Liver (tissue), 9 donors: ENCODE data around the gene RAB13. TPM values are rescaled to one million over a fixed set of nuclear protein-coding genes. Genes with fewer than 3 reads are reported as not detected.

Experiments
- DNase-seq: peaks from one replicate; pipeline ENCODE4 v3.0.0-alpha.2; 2017; ENCODE audit warnings: low spot score
- H3K27ac ChIP-seq, 2 donors: one replicate each; pipeline ENCODE4 v1.7.0; 2013; ENCODE audit warnings: inconsistent platforms in 2 of 2, low read length in 2 of 2, control low read depth in 1 of 2, low read depth in 1 of 2, mild to moderate bottlenecking in 1 of 2
- H3K27me3 ChIP-seq, 4 donors: one replicate each; pipeline versions ENCODE4 v1.6.1 to v1.7.0; 2013; ENCODE audit warnings: low read length in 3 of 4, inconsistent platforms in 1 of 4, mild to moderate bottlenecking in 1 of 4, moderate library complexity in 1 of 4; ENCODE audit not compliant: control insufficient read depth in 4 of 4, insufficient read depth in 4 of 4
- H3K36me3 ChIP-seq, 4 donors: one replicate each; pipeline versions ENCODE4 v1.6.1 to v1.7.0; 2013; ENCODE audit warnings: low read length in 3 of 4, mild to moderate bottlenecking in 3 of 4, low read depth in 1 of 4, moderate library complexity in 1 of 4; ENCODE audit not compliant: control insufficient read depth in 4 of 4, insufficient read depth in 3 of 4
- H3K4me1 ChIP-seq, 4 donors: one replicate each; pipeline versions ENCODE4 v1.6.1 to v1.7.0; 2013; ENCODE audit warnings: low read length in 3 of 4, mild to moderate bottlenecking in 3 of 4, moderate library complexity in 1 of 4; ENCODE audit not compliant: control insufficient read depth in 4 of 4, insufficient read depth in 4 of 4
- H3K4me3 ChIP-seq, 3 donors: one replicate each; pipeline versions ENCODE4 v1.6.1 to v1.7.0; 2013; ENCODE audit warnings: low read length in 3 of 3, control low read depth in 1 of 3, low read depth in 1 of 3, mild to moderate bottlenecking in 1 of 3
- H3K9ac ChIP-seq, 2 donors: one replicate each; pipeline ENCODE4 v1.7.0; 2013; ENCODE audit warnings: low read length in 2 of 2, mild to moderate bottlenecking in 2 of 2, moderate library complexity in 2 of 2, control low read depth in 1 of 2, low read depth in 1 of 2
- H3K9me3 ChIP-seq, 4 donors: one replicate each; pipeline versions ENCODE4 v1.6.1 to v1.7.0; 2013; ENCODE audit warnings: low read length in 3 of 4; ENCODE audit not compliant: control insufficient read depth in 4 of 4
- EGR1 ChIP-seq, 2 donors: IDR thresholded peaks; 2 replicates each; pipeline ENCODE4 v1.6.1; 2016 to 2018; ENCODE audit warnings: antibody characterized with exemption in 2 of 2, low read depth in 2 of 2
- FOXA1 ChIP-seq: IDR thresholded peaks from 2 replicates; pipeline ENCODE4 v1.6.1; 2016; ENCODE audit warnings: antibody characterized with exemption
- FOXA2 ChIP-seq: IDR thresholded peaks from 2 replicates; pipeline ENCODE4 v1.6.1; 2016; ENCODE audit warnings: antibody characterized with exemption
- GABPA ChIP-seq, 2 donors: IDR thresholded peaks in 1 of 2; conservative IDR thresholded peaks in 1 of 2; 2 replicates each; pipeline ENCODE4 v1.6.1; 2016; ENCODE audit warnings: antibody characterized with exemption in 2 of 2, mild to moderate bottlenecking in 1 of 2, moderate library complexity in 1 of 2
- HNF4G ChIP-seq: IDR thresholded peaks from 2 replicates; pipeline ENCODE4 v1.6.1; 2016; ENCODE audit warnings: antibody characterized with exemption
- NR2F2 ChIP-seq: IDR thresholded peaks from 2 replicates; pipeline ENCODE4 v1.6.1; 2016; ENCODE audit warnings: antibody characterized with exemption
- RXRA ChIP-seq, 2 donors: IDR thresholded peaks; 2 replicates each; pipeline ENCODE4 v1.6.1; 2017 to 2018; ENCODE audit warnings: antibody characterized with exemption in 2 of 2, mild to moderate bottlenecking in 1 of 2
- SP1 ChIP-seq: IDR thresholded peaks from 2 replicates; pipeline ENCODE4 v1.6.1; 2018; ENCODE audit warnings: antibody characterized with exemption, mild to moderate bottlenecking
- TAF1 ChIP-seq: conservative IDR thresholded peaks from 2 replicates; pipeline ENCODE4 v1.6.1; 2016; ENCODE audit warnings: antibody characterized with exemption, mild to moderate bottlenecking
- YY1 ChIP-seq: IDR thresholded peaks from 2 replicates; pipeline ENCODE4 v1.6.1; 2016; ENCODE audit warnings: antibody characterized with exemption, mild to moderate bottlenecking
- WGBS: extraction: QIAGEN DNeasy Blood & Tissue Kit; methylation state at CpG from one replicate; pipeline ENCODE4 v1.1.7; 2013; 5-methylcytosine and 5-hydroxymethylcytosine counted together
- polyA plus RNA-seq, 2 donors: library from polyadenylated mRNA; stranded (reverse) in 1 of 2; unstranded in 1 of 2; fragments of 200-250 nt in 1 of 2; fragments of >200 nt in 1 of 2; fragmentation: Nextera tagmentation in 1 of 2; extraction: Ambion mirVana in 1 of 2; gene quantifications; one replicate each; pipeline versions ENCODE4 v1.2.1 to v1.2.3, GENCODE V29; 2013 to 2015
- total RNA-seq, 2 donors: library from RNA; depleted of rRNA; stranded (reverse); fragments of >200 nt; gene quantifications; one replicate each; pipeline ENCODE4 v1.2.3, GENCODE V29; 2014
- TF ChIP-seq, protein P1 (sequence below): IDR thresholded peaks from 2 replicates; pipeline ENCODE4 v1.6.1; 2016; ENCODE audit warnings: antibody characterized with exemption
- TF ChIP-seq, protein P2 (sequence below): IDR thresholded peaks from 2 replicates; pipeline ENCODE4 v1.6.1; 2016; ENCODE audit warnings: antibody characterized with exemption
- TF ChIP-seq, protein P3 (sequence below): IDR thresholded peaks from 2 replicates; pipeline ENCODE4 v1.6.1; 2016; ENCODE audit warnings: antibody characterized with exemption
- TF ChIP-seq, protein P4 (sequence below): IDR thresholded peaks from 2 replicates; pipeline ENCODE4 v1.6.1; 2016; ENCODE audit warnings: antibody characterized with exemption, mild to moderate bottlenecking
- TF ChIP-seq, protein P5 (sequence below): fragments of 150-350 bp; IDR thresholded peaks from 2 replicates; pipeline ENCODE4 v1.5.1; 2017; ENCODE audit warnings: improper control_type of control experiment, low read depth, low read length; ENCODE audit not compliant: missing input control
- donor health status: healthy.
- donor health status: healthy.
- donor health status: healthy.
- donor health status: healthy.
- donor health status: healthy.

RAB13 gene
- total and polyA plus RNA-seq, 4 donors, result 18.0 to 72.9 (median 32.5) TPM

DNA sequence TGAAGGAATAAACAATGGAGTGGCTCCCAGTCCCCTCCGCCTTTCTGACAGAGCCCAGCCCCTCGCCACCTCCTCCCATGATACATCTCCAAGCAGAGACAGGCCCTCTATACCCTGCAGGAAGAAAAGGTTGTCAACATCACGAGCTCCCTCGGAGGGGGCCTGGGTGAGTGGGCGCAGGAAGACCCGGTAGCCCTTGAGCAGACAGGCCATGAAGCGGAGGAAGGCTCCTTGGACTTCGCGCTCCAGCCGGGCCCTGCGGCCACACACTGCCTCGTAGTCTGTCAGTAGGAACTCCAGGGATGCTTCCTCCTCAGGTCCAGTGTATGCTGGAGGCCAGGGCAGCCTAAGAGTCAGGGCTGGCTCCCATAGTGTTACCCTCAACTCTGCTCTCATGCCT is 46.7 kb downstream of the RAB13 start:
- Histone ChIP-seq H3K4me1 (peaks cover 10 to 17% (median 12%) of the 10 kb centered on the region in 4 donors), H3K4me3 (no peak overlapping the region), H3K36me3 (peaks cover 7 to 62% (median 40%) of the 10 kb centered on the region in 4 donors), H3K9ac (no peak overlapping the region), H3K27me3 (no peaks in the 10 kb centered on the region), H3K27ac (no peak overlapping the region), H3K9me3 (no peaks in the 10 kb centered on the region)
- no peak for DNase-seq
- TF ChIP-seq YY1, result no peak
- TF ChIP-seq GABPA (IDR thresholded peaks at IDR 0.05 in 1 of 2, conservative IDR thresholded peaks at IDR 0.05 in 1 of 2), result no peak
- TF ChIP-seq NR2F2, result no peak
- TF ChIP-seq, protein P1, sequence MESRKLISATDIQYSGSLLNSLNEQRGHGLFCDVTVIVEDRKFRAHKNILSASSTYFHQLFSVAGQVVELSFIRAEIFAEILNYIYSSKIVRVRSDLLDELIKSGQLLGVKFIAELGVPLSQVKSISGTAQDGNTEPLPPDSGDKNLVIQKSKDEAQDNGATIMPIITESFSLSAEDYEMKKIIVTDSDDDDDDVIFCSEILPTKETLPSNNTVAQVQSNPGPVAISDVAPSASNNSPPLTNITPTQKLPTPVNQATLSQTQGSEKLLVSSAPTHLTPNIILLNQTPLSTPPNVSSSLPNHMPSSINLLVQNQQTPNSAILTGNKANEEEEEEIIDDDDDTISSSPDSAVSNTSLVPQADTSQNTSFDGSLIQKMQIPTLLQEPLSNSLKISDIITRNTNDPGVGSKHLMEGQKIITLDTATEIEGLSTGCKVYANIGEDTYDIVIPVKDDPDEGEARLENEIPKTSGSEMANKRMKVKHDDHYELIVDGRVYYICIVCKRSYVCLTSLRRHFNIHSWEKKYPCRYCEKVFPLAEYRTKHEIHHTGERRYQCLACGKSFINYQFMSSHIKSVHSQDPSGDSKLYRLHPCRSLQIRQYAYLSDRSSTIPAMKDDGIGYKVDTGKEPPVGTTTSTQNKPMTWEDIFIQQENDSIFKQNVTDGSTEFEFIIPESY, result no peak
- WGBS, result 98% methylated on average over 12 of the region's 12 CpGs

DNA sequence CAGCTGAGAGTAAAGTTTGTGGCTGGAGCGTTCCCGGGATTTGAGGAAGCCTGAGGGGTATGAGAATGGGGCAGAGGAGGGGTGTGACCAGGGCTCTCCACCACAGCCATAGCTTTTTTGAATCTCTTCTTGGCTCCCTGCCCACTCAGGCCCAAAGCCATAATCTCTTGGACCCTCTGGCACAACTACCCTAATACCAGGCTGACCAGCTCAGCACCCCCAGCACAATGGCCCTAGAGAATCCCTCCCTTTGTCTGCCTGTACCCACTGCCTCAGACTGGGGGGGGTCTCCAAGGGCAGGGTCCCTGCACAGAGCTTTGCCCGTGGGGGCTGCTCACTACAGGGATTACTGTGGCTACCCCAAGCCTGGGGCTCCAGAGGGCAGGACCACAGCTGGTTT is 47.1 kb downstream of the RAB13 start:
- H3K4me1 ChIP-seq, result peaks cover 8 to 12% (median 10%) of the 10 kb centered on the region in 4 donors
- no peak overlapping the region for H3K4me3 ChIP-seq
- no peaks in the 10 kb centered on the region for H3K9me3 ChIP-seq
- DNase-seq, result no peak
- H3K27me3 ChIP-seq, result no peaks in the 10 kb centered on the region
- H3K9ac ChIP-seq, result no peak overlapping the region
- WGBS, result 96% methylated on average over 3 of the region's 3 CpGs
- no peak overlapping the region for H3K27ac ChIP-seq
- peaks cover 7 to 67% (median 42%) of the 10 kb centered on the region in 4 donors for H3K36me3 ChIP-seq
- TF ChIP-seq, protein P2, sequence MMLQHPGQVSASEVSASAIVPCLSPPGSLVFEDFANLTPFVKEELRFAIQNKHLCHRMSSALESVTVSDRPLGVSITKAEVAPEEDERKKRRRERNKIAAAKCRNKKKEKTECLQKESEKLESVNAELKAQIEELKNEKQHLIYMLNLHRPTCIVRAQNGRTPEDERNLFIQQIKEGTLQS, result no peak
- TF ChIP-seq SP1, result no peak
- no peak for TF ChIP-seq FOXA2
- TF ChIP-seq, protein P1, result no peak
- TF ChIP-seq HNF4G, result no peak
- no peak for TF ChIP-seq GABPA (IDR thresholded peaks at IDR 0.05 in 1 of 2, conservative IDR thresholded peaks at IDR 0.05 in 1 of 2)
- TF ChIP-seq, protein P3, sequence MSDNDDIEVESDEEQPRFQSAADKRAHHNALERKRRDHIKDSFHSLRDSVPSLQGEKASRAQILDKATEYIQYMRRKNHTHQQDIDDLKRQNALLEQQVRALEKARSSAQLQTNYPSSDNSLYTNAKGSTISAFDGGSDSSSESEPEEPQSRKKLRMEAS, result no peak
- TF ChIP-seq, protein P4, sequence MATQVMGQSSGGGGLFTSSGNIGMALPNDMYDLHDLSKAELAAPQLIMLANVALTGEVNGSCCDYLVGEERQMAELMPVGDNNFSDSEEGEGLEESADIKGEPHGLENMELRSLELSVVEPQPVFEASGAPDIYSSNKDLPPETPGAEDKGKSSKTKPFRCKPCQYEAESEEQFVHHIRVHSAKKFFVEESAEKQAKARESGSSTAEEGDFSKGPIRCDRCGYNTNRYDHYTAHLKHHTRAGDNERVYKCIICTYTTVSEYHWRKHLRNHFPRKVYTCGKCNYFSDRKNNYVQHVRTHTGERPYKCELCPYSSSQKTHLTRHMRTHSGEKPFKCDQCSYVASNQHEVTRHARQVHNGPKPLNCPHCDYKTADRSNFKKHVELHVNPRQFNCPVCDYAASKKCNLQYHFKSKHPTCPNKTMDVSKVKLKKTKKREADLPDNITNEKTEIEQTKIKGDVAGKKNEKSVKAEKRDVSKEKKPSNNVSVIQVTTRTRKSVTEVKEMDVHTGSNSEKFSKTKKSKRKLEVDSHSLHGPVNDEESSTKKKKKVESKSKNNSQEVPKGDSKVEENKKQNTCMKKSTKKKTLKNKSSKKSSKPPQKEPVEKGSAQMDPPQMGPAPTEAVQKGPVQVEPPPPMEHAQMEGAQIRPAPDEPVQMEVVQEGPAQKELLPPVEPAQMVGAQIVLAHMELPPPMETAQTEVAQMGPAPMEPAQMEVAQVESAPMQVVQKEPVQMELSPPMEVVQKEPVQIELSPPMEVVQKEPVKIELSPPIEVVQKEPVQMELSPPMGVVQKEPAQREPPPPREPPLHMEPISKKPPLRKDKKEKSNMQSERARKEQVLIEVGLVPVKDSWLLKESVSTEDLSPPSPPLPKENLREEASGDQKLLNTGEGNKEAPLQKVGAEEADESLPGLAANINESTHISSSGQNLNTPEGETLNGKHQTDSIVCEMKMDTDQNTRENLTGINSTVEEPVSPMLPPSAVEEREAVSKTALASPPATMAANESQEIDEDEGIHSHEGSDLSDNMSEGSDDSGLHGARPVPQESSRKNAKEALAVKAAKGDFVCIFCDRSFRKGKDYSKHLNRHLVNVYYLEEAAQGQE, result no peak
- no peak for TF ChIP-seq TAF1
- TF ChIP-seq, protein P5, sequence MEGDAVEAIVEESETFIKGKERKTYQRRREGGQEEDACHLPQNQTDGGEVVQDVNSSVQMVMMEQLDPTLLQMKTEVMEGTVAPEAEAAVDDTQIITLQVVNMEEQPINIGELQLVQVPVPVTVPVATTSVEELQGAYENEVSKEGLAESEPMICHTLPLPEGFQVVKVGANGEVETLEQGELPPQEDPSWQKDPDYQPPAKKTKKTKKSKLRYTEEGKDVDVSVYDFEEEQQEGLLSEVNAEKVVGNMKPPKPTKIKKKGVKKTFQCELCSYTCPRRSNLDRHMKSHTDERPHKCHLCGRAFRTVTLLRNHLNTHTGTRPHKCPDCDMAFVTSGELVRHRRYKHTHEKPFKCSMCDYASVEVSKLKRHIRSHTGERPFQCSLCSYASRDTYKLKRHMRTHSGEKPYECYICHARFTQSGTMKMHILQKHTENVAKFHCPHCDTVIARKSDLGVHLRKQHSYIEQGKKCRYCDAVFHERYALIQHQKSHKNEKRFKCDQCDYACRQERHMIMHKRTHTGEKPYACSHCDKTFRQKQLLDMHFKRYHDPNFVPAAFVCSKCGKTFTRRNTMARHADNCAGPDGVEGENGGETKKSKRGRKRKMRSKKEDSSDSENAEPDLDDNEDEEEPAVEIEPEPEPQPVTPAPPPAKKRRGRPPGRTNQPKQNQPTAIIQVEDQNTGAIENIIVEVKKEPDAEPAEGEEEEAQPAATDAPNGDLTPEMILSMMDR, result no peak
- no peak for TF ChIP-seq NR2F2
- no peak for TF ChIP-seq EGR1 (IDR thresholded peaks at IDR 0.05; ENCODE audit: low read depth in 2 of 2)
- no peak for TF ChIP-seq FOXA1
- TF ChIP-seq RXRA (IDR thresholded peaks at IDR 0.05), result no peak
